NCI-H146 treated with DMSO at 0.1 percent for 48 hours (cell line): ENCODE data around the gene SIGLEC15.

Experiments
- DNase-seq: peaks from one replicate; lab custom pipeline; 2025; ENCODE audit not compliant: unreplicated experiment; lab: John Stamatoyannopoulos, UW

SIGLEC15 gene

DNA sequence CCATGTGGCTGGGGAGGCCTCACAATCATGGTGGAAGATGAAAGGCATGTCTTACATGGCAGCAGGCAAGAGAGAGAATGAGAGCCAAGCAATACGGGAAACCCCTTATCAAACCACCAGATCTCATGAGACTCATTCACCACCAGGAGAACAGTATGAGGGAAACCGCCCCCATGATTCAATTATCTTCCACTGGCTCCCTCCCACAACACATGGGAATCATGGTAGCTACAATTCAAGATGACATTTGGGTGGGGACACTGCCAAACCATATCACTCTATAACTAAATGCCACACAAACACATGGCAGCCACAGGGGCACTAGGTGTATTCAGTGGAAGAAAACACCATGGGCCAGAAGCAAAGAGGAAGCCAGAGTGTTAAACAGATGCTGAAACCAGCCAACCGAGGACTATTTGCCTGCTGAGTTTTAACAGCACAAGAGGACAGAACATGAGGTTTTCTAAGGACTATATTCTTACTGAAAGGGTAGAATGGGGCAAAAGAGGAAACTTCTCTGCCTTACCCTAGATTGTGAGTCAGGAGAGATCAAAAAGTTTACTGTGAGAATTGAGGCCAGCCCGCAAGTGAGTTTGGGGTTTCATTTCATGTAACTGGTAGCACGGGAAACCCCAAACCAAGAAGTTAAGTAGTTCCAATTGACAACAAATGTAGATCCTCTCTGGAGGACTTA lies 49.2 kb downstream of the SIGLEC15 start:
- no peak for DNase-seq

- no peak for DNase-seq
Measured at GRCh38 chr18:45876161-45876560, 50.7 kb downstream of the SIGLEC15 start.

DNA sequence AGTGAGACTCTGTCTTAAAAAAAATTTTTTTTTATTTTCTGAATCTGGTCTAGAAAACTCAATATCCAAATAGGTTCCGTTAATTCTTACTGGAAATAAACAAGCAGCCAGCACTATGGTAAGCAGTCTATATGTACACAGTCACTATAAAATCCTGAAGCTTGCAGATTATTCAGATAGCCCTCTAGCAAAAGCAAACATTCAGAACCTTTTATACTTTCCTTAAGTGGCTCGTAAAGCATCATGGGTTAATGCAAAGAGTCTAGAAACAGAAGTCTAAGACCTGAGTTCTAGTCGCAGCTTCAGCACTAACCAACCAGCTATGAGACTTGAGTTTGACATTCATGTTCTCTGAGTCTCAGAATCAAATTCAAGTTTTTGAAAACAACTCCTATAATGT lies 51.9 kb downstream of the SIGLEC15 start:
- DNase-seq, result no peak

- DNase-seq, result peak; percentile 73
Measured at GRCh38 chr18:45879681-45880655, 54.5 kb downstream of the SIGLEC15 start.

GRCh38 chr18:45880876-45881558 lies 55.5 kb downstream of the SIGLEC15 start:
- no peak for DNase-seq

DNA sequence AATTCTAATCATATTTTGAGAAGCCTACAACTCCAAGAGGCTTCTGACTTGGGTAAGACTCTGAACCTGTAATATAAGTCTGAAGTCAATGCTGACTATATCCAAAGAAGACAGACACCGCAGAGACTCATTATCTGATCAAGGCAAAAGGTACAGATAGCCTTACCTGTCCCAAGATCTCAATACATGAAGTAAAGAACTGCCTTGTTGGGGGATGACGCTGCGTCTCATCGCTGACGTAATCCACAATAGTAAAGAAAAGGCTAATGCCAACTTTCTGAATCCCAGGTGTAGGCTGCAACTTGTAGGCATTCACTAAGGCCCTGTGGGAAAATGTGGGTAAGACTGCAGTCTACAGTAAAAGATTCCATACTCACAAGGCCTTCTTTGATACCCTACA lies 62.1 kb downstream of the SIGLEC15 start:
- DNase-seq, result no peak

DNA sequence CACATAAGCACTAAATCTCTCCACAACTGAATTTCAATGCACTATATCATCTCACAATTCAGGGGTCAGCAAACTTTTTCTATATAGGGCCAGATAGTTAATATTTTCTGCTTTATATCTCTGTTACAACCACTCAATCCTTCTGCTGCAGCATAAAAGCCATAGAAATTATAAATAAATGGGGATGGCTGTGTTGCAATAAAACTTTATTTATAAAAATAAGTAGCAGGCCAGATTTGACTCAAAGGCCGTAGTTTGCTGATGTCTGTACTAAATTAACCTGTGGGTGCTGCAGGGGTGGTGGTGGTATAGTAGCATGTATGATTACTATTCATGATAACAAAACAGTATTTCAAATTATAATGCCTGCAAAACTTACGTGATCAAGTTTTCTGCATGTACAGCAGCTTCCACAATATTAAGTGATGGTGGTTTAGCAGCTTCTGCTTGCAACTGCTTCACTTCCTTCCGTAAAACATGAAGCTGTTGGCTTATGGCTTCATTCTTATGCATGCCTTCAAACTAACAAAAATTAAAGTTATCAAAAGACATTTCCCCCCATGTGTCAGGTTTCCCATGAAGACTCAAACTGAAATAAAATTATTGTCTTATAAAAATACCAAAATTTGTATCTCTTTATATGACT lies 64.1 kb downstream of the SIGLEC15 start:
- no peak for DNase-seq

DNA sequence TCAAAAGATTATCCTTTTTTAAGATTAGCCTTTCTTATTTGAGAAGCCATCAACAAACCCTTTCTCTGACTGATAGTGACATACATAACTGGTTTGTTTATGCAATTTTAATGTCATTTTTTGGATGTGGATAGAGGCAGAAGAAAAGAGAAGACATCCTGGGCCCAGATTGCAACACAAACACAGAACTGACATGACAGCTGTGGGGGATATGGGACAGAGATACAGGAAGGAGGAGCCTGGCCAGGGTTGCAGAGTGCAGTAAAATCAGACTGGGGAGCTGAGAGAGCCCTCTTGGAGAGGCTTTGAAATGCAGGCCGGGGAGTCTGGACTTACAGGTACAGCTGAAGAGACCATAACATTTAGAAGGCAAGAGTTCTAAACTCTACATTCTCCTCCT lies 65.1 kb downstream of the SIGLEC15 start:
- no peak for DNase-seq

GRCh38 chr18:45891806-45892205 lies 66.3 kb downstream of the SIGLEC15 start:
- no peak for DNase-seq
